ENCODE measurements around the gene MSL3.

Gene MSL3

GRCh38 chrX:11757719-11758399 lies at the start of gene MSL3:
Gene MSL3, plus strand, starts transcription at chrX:11758237. Its CDS starts 27 bp downstream, at chrX:11758264.
- ChIA-PET CTCF (interaction anchor here (0.6 to 4.2 kb wide), 15 partner anchors 10 to 226 kb away, joined by 3 to 12 read pairs (median 5); no protein-coding TSS in a partner anchor), POLR2A (no interaction called here)
- TF ChIP-seq CTCF (IDR thresholded peaks at IDR 0.05; ENCODE audit: control extremely low read depth, extremely low read depth, low read depth, missing control alignments), result no peak
- peak; percentile 75 for DNase-seq (ENCODE audit: extremely low spot score)

GRCh38 chrX:11722304-11722703 lies 35.7 kb upstream of the MSL3 start:
- ChIA-PET POLR2A (no interaction called here), CTCF (interaction anchor here (0.8 to 1.3 kb wide), 3 partner anchors 9 to 186 kb away, joined by 3 read pairs; no protein-coding TSS in a partner anchor)
- DNase-seq (ENCODE audit: extremely low spot score), result no peak
- TF ChIP-seq CTCF (IDR thresholded peaks at IDR 0.05; ENCODE audit: control extremely low read depth, extremely low read depth, low read depth, missing control alignments), result no peak

GRCh38 chrX:11724122-11725017 lies 33.7 kb upstream of the MSL3 start:
- ChIA-PET CTCF (interaction anchor here (0.8 to 2.1 kb wide), 12 partner anchors 9 to 193 kb away, joined by 3 to 9 read pairs (median 4); no protein-coding TSS in a partner anchor), POLR2A (no interaction called here)
- peak; percentile 41 for TF ChIP-seq CTCF (IDR thresholded peaks at IDR 0.05; ENCODE audit: control extremely low read depth, extremely low read depth, low read depth, missing control alignments)
- peak; percentile 23 for DNase-seq (ENCODE audit: extremely low spot score)

GRCh38 chrX:11725631-11726442 lies 32.2 kb upstream of the MSL3 start:
- ChIA-PET POLR2A (no interaction called here), CTCF (interaction anchor here (0.6 to 1.3 kb wide), 3 partner anchors 7 to 194 kb away, joined by 3 to 5 read pairs (median 4); no protein-coding TSS in a partner anchor)
- DNase-seq (ENCODE audit: extremely low spot score), result no peak
- TF ChIP-seq CTCF (IDR thresholded peaks at IDR 0.05; ENCODE audit: control extremely low read depth, extremely low read depth, low read depth, missing control alignments), result no peak

GRCh38 chrX:11728556-11728955 lies 29.5 kb upstream of the MSL3 start:
- no peak for DNase-seq (ENCODE audit: extremely low spot score)
- TF ChIP-seq CTCF (IDR thresholded peaks at IDR 0.05; ENCODE audit: control extremely low read depth, extremely low read depth, low read depth, missing control alignments), result no peak
- POLR2A ChIA-PET, result no interaction called here
- CTCF ChIA-PET, result interaction anchor here (1.3 kb wide), 1 partner anchor 41 kb away, joined by 3 read pairs; no protein-coding TSS in a partner anchor

DNA sequence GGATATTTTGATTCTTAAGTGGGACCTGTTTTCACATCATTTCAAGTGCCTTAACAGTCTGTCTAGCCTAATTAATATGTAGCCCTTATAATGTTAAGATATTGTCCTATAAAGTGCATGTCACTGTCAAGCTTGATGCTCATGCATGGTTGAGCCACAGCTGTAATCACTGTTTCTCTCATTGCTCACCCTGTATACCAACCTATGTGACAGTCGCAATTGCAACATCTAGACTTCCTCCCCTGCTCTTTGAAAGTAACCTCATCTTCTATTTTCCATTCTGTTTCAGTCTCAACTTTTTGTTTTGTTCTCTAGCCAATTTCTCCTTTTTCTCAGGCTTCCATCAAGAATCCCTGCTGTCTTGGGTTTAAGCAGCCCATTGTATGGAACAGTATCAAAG lies 24.4 kb upstream of the MSL3 start:
- CTCF ChIA-PET, result interaction anchor here (0.9 to 1.5 kb wide), 3 partner anchors 8 to 25 kb away, joined by 3 to 6 read pairs (median 3); partner anchors contain the start of gene MSL3
- no peak for TF ChIP-seq CTCF (IDR thresholded peaks at IDR 0.05; ENCODE audit: control extremely low read depth, extremely low read depth, low read depth, missing control alignments)
- no peak for DNase-seq (ENCODE audit: extremely low spot score)
- POLR2A ChIA-PET, result no interaction called here
